CD4-positive, alpha-beta T cell treated with Interleukin-17A for 4 hours (primary cell): ENCODE results near the gene TRIM39.

Experiments
- DNase-seq: peaks from one replicate; pipeline ENCODE4 v3.0.0-alpha.2; 2020; ENCODE audit warnings: mixed read lengths

Gene TRIM39

GRCh38 chr6:30328397-30328796, 1.7 kb downstream of the TRIM39 start:
- no peak for DNase-seq

GRCh38 chr6:30329331-30329730, 2.6 kb downstream of the TRIM39 start:
- no peak for DNase-seq

GRCh38 chr6:30331981-30332380, 5.3 kb downstream of the TRIM39 start:
- no peak for DNase-seq

GRCh38 chr6:30334075-30334783, 7.5 kb downstream of the TRIM39 start:
- no peak for DNase-seq

GRCh38 chr6:30340589-30341054, 13.9 kb downstream of the TRIM39 start:
- no peak for DNase-seq

- DNase-seq: no peak
These were observed 14.5 kb downstream of the TRIM39 start for GRCh38 chr6:30341218-30341617.

- no peak for DNase-seq
These were observed 15.0 kb downstream of the TRIM39 start for GRCh38 chr6:30341728-30342127.

GRCh38 chr6:30344191-30344867, 17.6 kb downstream of the TRIM39 start:
- no peak for DNase-seq

- DNase-seq: peak; percentile 90
These were observed 18.3 kb downstream of the TRIM39 start, which contains the start of gene RPP21 for GRCh38 chr6:30344868-30345671. Gene RPP21 (plus strand): TSS chr6:30345156. CDS start chr6:30345172, 16 bp downstream.

- no peak for DNase-seq
These were observed 19.1 kb downstream of the TRIM39 start for GRCh38 chr6:30345852-30346251.

- no peak for DNase-seq
These were observed 22.2 kb downstream of the TRIM39 start for GRCh38 chr6:30348957-30349356.

GRCh38 chr6:30349421-30350177, 22.9 kb downstream of the TRIM39 start:
- no peak for DNase-seq

- DNase-seq: no peak
These were observed 23.8 kb downstream of the TRIM39 start for GRCh38 chr6:30350524-30350923.

GRCh38 chr6:30352550-30352949, 25.8 kb downstream of the TRIM39 start:
- no peak for DNase-seq

GRCh38 chr6:30355281-30355680, 28.6 kb downstream of the TRIM39 start:
- DNase-seq: no peak

- DNase-seq: no peak
These were observed 29.8 kb downstream of the TRIM39 start for GRCh38 chr6:30356536-30356935.

- DNase-seq: peak; percentile 63
These were observed 31.2 kb downstream of the TRIM39 start for GRCh38 chr6:30357678-30358540.

GRCh38 chr6:30359276-30359675, 32.5 kb downstream of the TRIM39 start:
- no peak for DNase-seq

GRCh38 chr6:30360139-30360538, 33.4 kb downstream of the TRIM39 start:
- DNase-seq: no peak

- DNase-seq: no peak
These were observed 34.9 kb downstream of the TRIM39 start for GRCh38 chr6:30361661-30362060.

GRCh38 chr6:30363459-30363858, 36.7 kb downstream of the TRIM39 start:
- no peak for DNase-seq

GRCh38 chr6:30364591-30364990, 37.9 kb downstream of the TRIM39 start:
- DNase-seq: no peak
